GM12873 (cell line): Measurements from ENCODE around the gene GLCCI1.

Experiments
- CTCF ChIP-seq: IDR thresholded peaks from 2 replicates; pipeline ENCODE4 v1.5.1; 2012; ENCODE audit warnings: low read depth, mild to moderate bottlenecking, moderate library complexity, low read length, control low read depth; ENCODE audit not compliant: insufficient read depth; ENCODE audit errors: missing control alignments

The GLCCI1 gene

DNA sequence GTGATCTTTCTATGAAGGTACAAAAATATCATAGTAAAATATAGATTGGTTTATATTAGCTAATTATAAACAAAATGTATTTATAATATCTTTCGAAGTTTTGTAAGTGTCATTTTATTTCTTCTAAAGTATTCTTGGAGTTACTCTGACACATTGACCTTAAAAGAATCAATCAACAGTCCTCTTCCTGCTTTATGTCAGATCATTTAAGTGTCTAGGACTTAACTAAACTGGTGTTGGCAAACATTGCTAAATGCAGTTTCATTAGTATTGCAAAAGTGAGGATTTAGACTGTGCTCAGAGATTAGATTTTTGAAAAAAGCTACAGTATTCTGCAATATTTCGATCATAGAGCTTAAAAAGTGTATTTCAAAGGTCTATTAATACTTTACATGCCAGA lies 10.3 kb downstream of the GLCCI1 start:
- no peak for TF ChIP-seq CTCF

GRCh38 chr7:7979558-7979957 lies 11.0 kb downstream of the GLCCI1 start:
- TF ChIP-seq CTCF = no peak

DNA sequence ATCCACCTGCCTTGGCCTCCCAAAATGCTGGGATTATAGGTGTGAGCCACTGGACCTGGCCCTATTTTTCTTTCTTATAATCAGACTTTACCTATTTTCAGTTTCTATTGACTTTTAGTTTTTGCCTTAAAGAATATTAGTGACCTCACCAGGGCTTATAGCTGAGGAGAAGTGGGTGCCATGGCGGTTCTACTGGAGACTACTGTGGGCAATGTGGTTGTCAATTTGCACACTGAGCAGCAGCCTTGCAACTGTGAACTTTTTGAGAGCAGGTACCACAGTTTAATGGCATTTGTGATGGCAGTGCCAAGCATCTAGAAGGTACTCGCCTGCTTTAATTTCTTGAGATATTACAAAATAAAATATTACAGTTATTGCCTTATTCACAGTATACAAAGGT lies 11.5 kb downstream of the GLCCI1 start:
- no peak for TF ChIP-seq CTCF

- TF ChIP-seq CTCF = no peak
These were observed 14.3 kb downstream of the GLCCI1 start for GRCh38 chr7:7982904-7983303.

DNA sequence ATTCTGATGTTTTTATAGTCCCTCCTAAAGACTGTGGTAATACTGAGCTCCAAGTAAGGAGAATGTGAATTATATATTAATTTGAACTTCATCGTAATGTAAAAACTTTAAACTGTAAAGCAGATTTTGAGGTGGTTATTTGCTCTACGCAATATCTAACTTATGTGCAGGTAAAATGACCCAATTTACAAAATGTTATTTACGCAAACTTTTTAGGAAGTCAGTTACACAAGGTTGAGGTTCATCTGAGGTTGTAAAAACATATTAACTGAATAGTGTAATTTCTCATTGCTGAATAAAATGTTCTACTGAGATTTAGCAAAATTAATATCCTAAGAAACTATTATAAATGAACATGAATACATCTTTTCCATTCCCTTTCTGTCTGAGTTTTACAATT lies 15.8 kb downstream of the GLCCI1 start:
- no peak for TF ChIP-seq CTCF

- TF ChIP-seq CTCF = no peak
These were observed 20.1 kb downstream of the GLCCI1 start for GRCh38 chr7:7988706-7989105.

DNA sequence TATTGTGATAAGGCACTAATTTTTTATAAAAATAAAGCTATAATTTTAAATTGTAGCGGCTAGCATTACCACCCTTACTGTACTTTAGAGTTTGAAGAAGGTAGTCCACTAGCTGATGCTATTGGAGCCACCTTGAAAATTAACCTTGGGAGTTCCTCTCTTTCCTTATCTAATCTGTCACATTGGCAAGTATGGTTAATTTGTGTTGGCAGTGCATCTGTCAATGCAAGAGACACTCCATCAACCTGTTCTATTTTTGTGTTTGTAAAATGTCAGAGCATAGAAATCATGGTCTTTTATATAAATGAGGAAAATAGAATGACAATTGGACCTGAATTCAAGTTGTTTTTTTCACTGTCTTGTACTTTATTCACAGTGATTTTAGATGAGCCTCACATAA lies 20.5 kb downstream of the GLCCI1 start:
- TF ChIP-seq CTCF = no peak
